PC-3 (cell line): ENCODE data around the gene C22orf23. TPM values are rescaled to one million over a fixed set of nuclear protein-coding genes. Genes with fewer than 3 reads are reported as not detected.

Experiments
- ATAC-seq: fragments of 200-7000 bp; cut with Tn5 transposase; 2 replicates; pipeline ENCODE4 v1.9.1; 2020; ENCODE audit warnings: mild to moderate bottlenecking, moderate library complexity
- BruUV-seq: library from RNA; stranded (reverse); fragments of 400-500 nt; replicated peaks from 2 replicates; lab custom pipeline; 2021; lab: Mats Ljungman, UMichigan
- CTCF ChIA-PET: fragments of 300-600 bp; sonication (Branson Sonifier 250); formaldehyde crosslinking; loops from one replicate; lab custom pipeline; 2022; ENCODE audit warnings: antibody characterized with exemption; lab: Charles Lee
- POLR2A ChIA-PET: fragments of 300-600 bp; sonication (Branson Sonifier 250); formaldehyde crosslinking; loops from one replicate; lab custom pipeline; 2022; ENCODE audit warnings: antibody characterized with exemption; ENCODE audit not compliant: unreplicated experiment; lab: Charles Lee
- DNase-seq: peaks from one replicate; pipeline ENCODE4 v3.0.0-alpha.2; 2015
- H2AFZ ChIP-seq: fragments of 300-600 bp; sonication (generic); 2 replicates; pipeline ENCODE4 v1.6.0; 2016; ENCODE audit warnings: antibody characterized with exemption, low read length
- H3F3A ChIP-seq: fragments of 300-600 bp; sonication (generic); one replicate; pipeline ENCODE4 v1.6.0; 2017; ENCODE audit warnings: antibody characterized with exemption, low read length, control low read depth, mild to moderate bottlenecking; ENCODE audit not compliant: unreplicated experiment
- H3K27ac ChIP-seq: fragments of 300-600 bp; sonication (generic); 2 replicates; pipeline ENCODE4 v1.5.1; 2016; ENCODE audit warnings: mild to moderate bottlenecking, low read length
- H3K27me3 ChIP-seq: fragments of 300-600 bp; sonication (generic); 2 replicates; pipeline ENCODE4 v1.6.1; 2016; ENCODE audit warnings: low read length, mixed read lengths
- H3K36me3 ChIP-seq: fragments of 300-600 bp; sonication (generic); 2 replicates; pipeline ENCODE4 v1.6.1; 2016; ENCODE audit warnings: low read depth, mixed run types, low read length, mixed read lengths
- H3K4me1 ChIP-seq: fragments of 300-600 bp; sonication (generic); 2 replicates; pipeline ENCODE4 v1.5.1; 2016; ENCODE audit warnings: low read length; ENCODE audit not compliant: insufficient read depth
- H3K4me2 ChIP-seq: fragments of 300-600 bp; sonication (generic); 2 replicates; pipeline ENCODE4 v1.6.0; 2016; ENCODE audit warnings: low read length
- H3K4me3 ChIP-seq: fragments of 300-600 bp; sonication (generic); 2 replicates; pipeline ENCODE4 v1.5.1; 2016; ENCODE audit warnings: mild to moderate bottlenecking, low read length, mixed read lengths
- H3K79me2 ChIP-seq: fragments of 300-600 bp; sonication (generic); 2 replicates; pipeline ENCODE4 v1.6.1; 2017; ENCODE audit warnings: low read length, mixed read lengths
- H3K9ac ChIP-seq: fragments of 300-600 bp; sonication (generic); 2 replicates; pipeline ENCODE4 v1.6.0; 2016; ENCODE audit warnings: mild to moderate bottlenecking, low read length
- H3K9me2 ChIP-seq: fragments of 300-600 bp; sonication (generic); replicated peaks from 2 replicates; pipeline ENCODE4 v1.6.1; 2016; ENCODE audit warnings: mixed run types, low read length, mixed read lengths
- H3K9me3 ChIP-seq: fragments of 300-600 bp; sonication (generic); 2 replicates; pipeline ENCODE4 v1.6.1; 2016; ENCODE audit warnings: low read length, mixed read lengths
- H4K20me1 ChIP-seq: fragments of 300-600 bp; sonication (generic); 2 replicates; pipeline ENCODE4 v1.6.1; 2016; ENCODE audit warnings: low read length, mixed read lengths
- CTCF ChIP-seq: fragments of 300-600 bp; sonication (generic); conservative IDR thresholded peaks from 2 replicates; pipeline ENCODE4 v1.5.1; 2017; ENCODE audit warnings: antibody characterized with exemption, low read depth, mild to moderate bottlenecking, low read length
- EZH2 ChIP-seq: fragments of 300-600 bp; sonication (generic); IDR thresholded peaks from one replicate; pipeline ENCODE4 v1.6.1; 2017; ENCODE audit warnings: antibody characterized with exemption, mild to moderate bottlenecking, low read length; ENCODE audit not compliant: unreplicated experiment
- EZH2phosphoT487 ChIP-seq: fragments of 300-600 bp; sonication (generic); IDR thresholded peaks from 2 replicates; pipeline ENCODE4 v1.6.1; 2018; ENCODE audit warnings: mild to moderate bottlenecking, antibody characterized with exemption, low read length, borderline replicate concordance
- intact Hi-C: fragments of 100-400 bp; cut with micrococcal nuclease; formaldehyde crosslinking; loops from 2 replicates; pipeline ENCODE4 v1.9.0; 2023
- total RNA-seq: library from RNA; depleted of rRNA; stranded (reverse); fragments of >200 nt; gene quantifications from 2 replicates; pipeline ENCODE4 v1.2.3, GENCODE V29; 2014

The C22orf23 gene
- total RNA-seq, 1 experiment from 2014 or later = 0.69 TPM

- no TSS peak for BruUV-seq
- Histone ChIP-seq H3K4me2 (no peak overlapping the region), H3K9ac (no peak overlapping the region), H2AFZ (no peak overlapping the region), H3K36me3 (no peaks in the 10 kb centered on the region), H3K4me3 (no peak overlapping the region), H3K9me3 (no peaks in the 10 kb centered on the region), H3K27me3 (no peaks in the 10 kb centered on the region), H3F3A (no peaks in the 10 kb centered on the region), H3K27ac (no peak overlapping the region), H3K4me1 (peaks cover 10% of the 10 kb centered on the region; the same call in 1 of the 2 replicates), H3K79me2 (peaks cover 21% of the 10 kb centered on the region), H4K20me1 (no peaks in the 10 kb centered on the region), H3K9me2 (no peaks in the 10 kb centered on the region)
- ChIA-PET POLR2A (no interaction called here), CTCF (no interaction called here)
- no peak for ATAC-seq
- TF ChIP-seq EZH2phosphoT487 = no peak
- no peak for TF ChIP-seq CTCF
- no peak for TF ChIP-seq EZH2
- intact Hi-C loops = no loop called here
- no peak for DNase-seq
Measured at GRCh38 chr22:37911697-37912096, 41.7 kb downstream of the C22orf23 start.

GRCh38 chr22:37910890-37911672 lies 42.3 kb downstream of the C22orf23 start:
- no peaks in the 10 kb centered on the region for H3K9me2 ChIP-seq
- BruUV-seq = no TSS peak
- no peaks in the 10 kb centered on the region for H3K9me3 ChIP-seq
- H3K27ac ChIP-seq = no peak overlapping the region
- ATAC-seq (no peak), DNase-seq (no peak)
- H3F3A ChIP-seq = no peaks in the 10 kb centered on the region
- H3K4me3 ChIP-seq = no peak overlapping the region
- ChIA-PET POLR2A (no interaction called here), CTCF (no interaction called here)
- H3K27me3 ChIP-seq = no peaks in the 10 kb centered on the region
- intact Hi-C loops = no loop called here
- no peaks in the 10 kb centered on the region for H3K36me3 ChIP-seq
- H2AFZ ChIP-seq = no peak overlapping the region
- H3K4me1 ChIP-seq = peaks cover 10% of the 10 kb centered on the region; the same call in 1 of the 2 replicates
- TF ChIP-seq EZH2 (no peak), EZH2phosphoT487 (no peak), CTCF (no peak)
- H3K79me2 ChIP-seq = peaks cover 23% of the 10 kb centered on the region
- H3K4me2 ChIP-seq = no peak overlapping the region
- no peak overlapping the region for H3K9ac ChIP-seq
- H4K20me1 ChIP-seq = no peaks in the 10 kb centered on the region

GRCh38 chr22:37909766-37910165 lies 43.6 kb downstream of the C22orf23 start:
- ChIA-PET CTCF (no interaction called here), POLR2A (no interaction called here)
- ATAC-seq (no peak), DNase-seq (no peak)
- Histone ChIP-seq H4K20me1 (no peaks in the 10 kb centered on the region), H3K79me2 (peaks cover 23% of the 10 kb centered on the region), H3K27ac (no peak overlapping the region), H3K4me2 (no peak overlapping the region), H3F3A (no peaks in the 10 kb centered on the region), H3K4me1 (peaks cover 20% of the 10 kb centered on the region), H3K4me3 (no peak overlapping the region), H3K9me3 (no peaks in the 10 kb centered on the region), H3K9ac (no peak overlapping the region), H3K36me3 (no peaks in the 10 kb centered on the region), H3K9me2 (no peaks in the 10 kb centered on the region), H3K27me3 (no peaks in the 10 kb centered on the region), H2AFZ (no peak overlapping the region)
- no TSS peak for BruUV-seq
- TF ChIP-seq CTCF (no peak), EZH2 (no peak), EZH2phosphoT487 (no peak)
- intact Hi-C loops = no loop called here
